ENCODE results near the gene MANEA.
"Not testable (repeated sequence)": the region's sequence is repeated elsewhere in the genome, so short reads cannot be mapped to it uniquely, and the experiment has no call there.

The MANEA gene

GRCh38 chr6:95577304-95578105, at the start of gene MANEA:
Gene MANEA (plus strand): TSS chr6:95577535. CDS start chr6:95586440, 8,905 bp downstream.
- peak; percentile 77 for DNase-seq (ENCODE audit: low read depth)

- DNase-seq (ENCODE audit: low read depth): no peak
These were observed 47.6 kb upstream of the MANEA start for GRCh38 chr6:95529762-95530161.

DNA sequence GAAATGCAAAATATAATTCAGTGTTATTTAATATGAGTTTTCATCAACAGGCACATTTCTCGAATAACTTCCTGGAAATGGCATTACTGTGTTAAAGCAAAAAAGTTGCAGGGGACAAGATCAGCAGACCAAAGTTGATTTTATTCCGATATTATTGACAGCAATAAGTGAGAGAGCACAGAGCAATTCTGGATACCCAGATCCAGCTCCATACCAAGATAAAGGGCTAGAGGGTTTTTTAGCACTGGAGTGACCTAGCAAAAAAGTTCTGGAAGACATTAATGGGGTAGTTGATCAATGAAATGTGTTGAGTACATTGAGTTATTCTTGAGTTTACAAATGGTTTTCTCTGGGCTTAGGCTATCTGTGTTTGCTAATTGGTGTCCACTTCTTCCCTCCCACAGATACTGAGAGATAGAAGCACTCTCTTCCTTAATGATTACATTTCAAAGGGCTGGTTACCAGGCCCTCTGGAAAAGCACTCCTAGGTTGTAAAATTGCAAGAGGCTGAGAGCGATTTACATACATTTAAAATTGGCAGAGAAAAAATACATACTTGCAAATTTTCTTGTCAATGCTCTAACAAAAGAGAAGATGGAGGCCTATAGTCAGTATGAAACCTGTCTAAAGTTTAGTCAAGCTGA, 47.0 kb upstream of the MANEA start:
- DNase-seq (ENCODE audit: low read depth): no peak

GRCh38 chr6:95543798-95544197, 33.5 kb upstream of the MANEA start:
- DNase-seq (ENCODE audit: low read depth): no peak

- no peak for DNase-seq (ENCODE audit: low read depth)
These were observed 32.7 kb upstream of the MANEA start for GRCh38 chr6:95544517-95545225.

DNA sequence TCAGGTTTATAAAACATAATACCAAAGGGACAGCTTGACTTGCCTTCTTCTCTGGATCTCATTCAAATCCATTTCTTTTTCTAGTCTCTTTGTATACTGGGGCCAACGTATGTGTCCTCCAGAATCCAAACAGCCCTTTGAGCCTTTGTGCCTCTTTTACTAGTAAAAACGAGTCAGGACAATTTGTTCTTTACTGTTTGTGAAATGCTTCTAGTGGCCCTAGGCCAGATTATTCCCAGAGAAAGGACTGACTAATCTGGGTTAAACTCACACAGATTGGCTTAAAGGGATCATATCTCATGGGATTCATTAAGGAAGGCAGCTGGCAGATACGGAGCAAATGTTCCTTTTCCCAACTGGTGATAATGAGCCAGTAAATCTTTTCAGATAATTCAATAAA, 32.1 kb upstream of the MANEA start:
- no peak for DNase-seq (ENCODE audit: low read depth)

- no peak for DNase-seq (ENCODE audit: low read depth)
These were observed 31.6 kb upstream of the MANEA start for GRCh38 chr6:95545686-95546085.

DNA sequence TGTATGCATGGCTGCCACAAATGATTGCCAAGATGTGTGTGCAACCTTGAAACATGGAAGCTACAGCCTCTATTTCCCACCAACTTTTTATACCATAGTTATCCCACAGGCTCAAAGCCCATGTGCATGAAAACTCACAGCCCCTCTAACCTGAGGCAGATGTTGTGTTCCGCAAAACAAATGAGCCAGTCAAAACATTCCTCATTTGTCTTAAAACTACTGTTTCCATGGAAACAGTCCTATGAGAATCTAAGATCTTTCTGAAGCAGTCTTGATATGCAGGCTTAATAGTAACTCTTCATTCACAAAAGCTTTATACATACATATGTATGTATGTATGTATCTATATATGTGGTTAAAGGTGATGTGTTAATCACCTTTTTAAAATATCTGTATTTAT, 31.2 kb upstream of the MANEA start:
- DNase-seq (ENCODE audit: low read depth): no peak

DNA sequence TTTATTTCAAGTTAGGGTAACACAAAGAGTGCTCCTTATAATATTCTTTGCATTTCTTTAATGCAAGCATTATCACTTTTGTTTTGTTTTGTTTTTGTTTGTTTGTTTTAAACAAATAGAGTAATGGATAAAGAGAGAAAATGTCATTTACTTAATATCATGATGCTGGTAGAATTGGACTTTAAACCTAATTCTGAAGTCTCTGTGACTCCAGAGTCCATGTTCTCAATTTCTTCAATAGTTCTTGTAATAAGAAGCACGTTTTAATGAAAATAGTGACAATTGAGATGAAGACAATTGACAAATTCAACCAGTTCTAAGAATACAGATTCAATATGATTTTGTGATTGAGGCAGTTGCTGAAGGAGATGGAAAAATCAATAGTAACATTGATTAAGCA, 30.3 kb upstream of the MANEA start:
- DNase-seq (ENCODE audit: low read depth): no peak

- DNase-seq (ENCODE audit: low read depth): no peak
These were observed 29.0 kb upstream of the MANEA start for GRCh38 chr6:95548188-95548786.

DNA sequence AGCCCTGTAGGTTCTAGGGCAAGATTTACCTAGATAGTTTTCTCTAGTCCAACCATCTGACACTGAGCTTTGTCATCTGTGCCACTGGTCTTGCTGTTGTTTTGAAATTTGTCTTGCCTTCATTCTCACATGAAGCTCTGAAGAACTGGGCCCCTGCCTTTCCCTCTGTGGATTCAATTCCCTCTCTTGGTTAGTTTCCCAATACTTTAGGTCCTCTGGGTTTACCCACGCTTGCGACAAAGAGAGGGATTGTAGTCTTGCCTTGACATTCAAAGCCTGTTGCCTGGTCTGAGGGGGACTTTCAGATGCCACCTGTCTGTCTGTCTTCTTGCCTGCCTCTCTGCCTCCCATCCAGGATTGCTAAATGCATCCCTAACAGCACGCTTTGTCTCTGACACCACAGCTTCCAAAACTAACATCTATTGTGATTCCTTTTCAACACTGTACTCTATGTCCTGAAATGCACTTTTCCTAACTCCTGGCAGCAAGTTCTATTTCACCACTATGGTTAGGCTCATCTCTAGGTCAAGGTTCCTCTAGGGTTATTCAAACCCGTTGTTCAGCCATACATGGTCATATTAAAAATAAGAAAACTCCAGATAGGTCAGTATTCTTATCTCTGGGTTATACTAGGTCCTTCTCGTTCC, 25.5 kb upstream of the MANEA start:
- no peak for DNase-seq (ENCODE audit: low read depth)

GRCh38 chr6:95553880-95554279, 23.5 kb upstream of the MANEA start:
- no peak for DNase-seq (ENCODE audit: low read depth)

DNA sequence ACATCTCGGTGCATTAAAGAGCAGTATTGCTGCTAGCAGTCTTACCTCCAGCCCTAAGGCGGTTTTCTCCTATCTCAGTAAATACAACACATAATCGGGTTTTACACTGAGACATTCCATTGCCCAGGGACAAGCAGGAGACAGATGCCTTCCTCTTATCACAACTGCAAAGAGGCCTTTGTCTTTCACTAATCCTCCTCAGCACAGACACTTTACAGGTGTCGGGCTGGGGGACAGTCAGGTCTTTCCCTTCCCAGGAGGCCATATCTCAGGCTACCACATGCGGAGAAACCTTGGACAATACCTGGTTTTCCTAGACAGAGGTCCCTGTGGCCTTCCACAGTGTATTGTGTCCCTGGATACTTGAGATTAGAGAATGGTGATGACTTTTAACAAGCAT, 16.4 kb upstream of the MANEA start:
- not testable (repeated sequence) for DNase-seq (ENCODE audit: low read depth)

GRCh38 chr6:95569560-95569959, 7.8 kb upstream of the MANEA start:
- no peak for DNase-seq (ENCODE audit: low read depth)

- DNase-seq (ENCODE audit: low read depth): no peak
These were observed 5.2 kb upstream of the MANEA start for GRCh38 chr6:95572098-95572497.

GRCh38 chr6:95574811-95575210, 2.5 kb upstream of the MANEA start:
- no peak for DNase-seq (ENCODE audit: low read depth)

- DNase-seq (ENCODE audit: low read depth): no peak
These were observed 927 bp upstream of the MANEA start for GRCh38 chr6:95576218-95576997.

- no peak for DNase-seq (ENCODE audit: low read depth)
These were observed 384 bp upstream of the MANEA start for GRCh38 chr6:95576998-95577303.

DNA sequence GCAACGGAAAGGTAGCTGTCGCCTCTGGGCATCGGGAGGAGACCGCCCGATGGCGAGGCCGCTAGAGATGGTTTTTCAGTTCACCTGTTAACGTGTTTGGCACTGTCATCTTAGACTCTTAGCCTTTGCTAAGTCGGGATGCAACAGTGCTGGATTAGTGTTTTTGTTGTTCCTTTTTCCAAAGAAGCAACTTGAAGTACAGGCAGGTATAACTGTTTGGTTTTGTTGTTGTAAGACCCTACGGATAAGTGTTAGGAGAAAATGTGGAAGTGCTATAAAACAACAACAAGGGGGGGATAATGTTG, 723 bp downstream of the MANEA start:
- no peak for DNase-seq (ENCODE audit: low read depth)

DNA sequence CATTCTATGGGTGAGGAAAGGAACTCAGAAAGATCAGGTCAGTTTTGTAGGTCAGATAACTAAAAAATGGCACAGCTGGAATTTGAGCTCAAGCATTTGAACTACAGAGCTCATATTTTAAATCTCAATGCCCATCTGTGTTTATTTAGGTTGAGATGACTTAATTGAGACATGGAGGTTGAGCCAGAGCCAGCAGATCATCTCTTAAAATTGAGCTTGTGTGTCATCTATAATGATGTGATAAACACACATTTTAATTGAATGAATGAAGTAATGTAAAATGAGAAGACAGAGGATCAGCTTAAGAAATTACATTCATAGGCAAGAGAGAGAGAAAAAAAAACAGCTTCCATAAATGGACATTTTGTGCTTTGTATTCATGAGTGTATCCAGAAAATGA, 3.7 kb downstream of the MANEA start:
- no peak for DNase-seq (ENCODE audit: low read depth)

DNA sequence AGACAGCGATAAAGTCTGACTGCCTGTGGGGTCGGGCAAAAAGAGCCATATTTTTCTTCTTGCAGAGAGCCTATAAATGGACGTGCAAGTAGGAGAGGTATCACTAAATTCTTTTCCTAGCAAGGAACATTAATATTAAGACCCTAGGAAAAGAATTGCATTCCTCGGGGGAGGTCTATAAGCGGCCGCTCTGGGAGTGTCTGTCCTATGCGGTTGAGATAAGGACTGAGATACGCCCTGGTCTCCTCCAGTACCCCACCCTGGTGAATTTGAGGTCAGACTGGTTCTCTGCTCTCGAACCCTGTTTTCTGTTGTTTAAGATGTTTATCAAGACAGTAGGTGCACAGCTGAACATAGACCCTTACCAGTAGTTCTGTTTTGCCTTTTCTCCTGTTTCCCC, 6.9 kb downstream of the MANEA start:
- not testable (repeated sequence) for DNase-seq (ENCODE audit: low read depth)

DNA sequence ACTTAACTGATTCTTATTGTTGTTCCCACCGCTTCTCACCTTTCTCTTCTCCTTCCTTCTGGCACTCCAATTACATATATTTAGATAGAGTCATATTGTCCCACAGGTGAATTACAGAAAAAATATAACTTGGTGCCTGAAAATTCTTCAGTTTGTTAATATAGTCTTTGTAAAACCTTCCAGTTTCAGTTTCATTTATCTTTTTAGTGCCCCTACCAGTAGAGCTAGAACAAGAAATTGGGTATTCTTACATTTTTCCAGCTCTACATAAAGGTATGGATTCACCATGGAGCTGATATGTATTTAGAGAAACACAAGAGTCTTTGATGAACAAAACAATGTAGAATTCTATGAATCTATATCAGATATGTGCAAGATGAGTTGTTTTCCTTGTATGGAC, 10.7 kb downstream of the MANEA start:
- DNase-seq (ENCODE audit: low read depth): no peak
